ENCODE measurements around the gene POTEB2. TPM values are rescaled to one million over a fixed set of nuclear protein-coding genes. Genes with fewer than 3 reads are reported as not detected.
"Not testable (repeated sequence)": the region's sequence is repeated elsewhere in the genome, so short reads cannot be mapped to it uniquely, and the experiment has no call there.

POTEB2 gene
- total RNA-seq (not detected), polyA plus RNA-seq (ENCODE audit: insufficient read depth, low read depth, low replicate concordance) (not detected)
- long read RNA-seq, donor 1 = 0 reads
- long read RNA-seq, donor 2 = 0 reads
- long read RNA-seq, donor 3 = 0 reads
- long read RNA-seq, donor 4 = 0 reads
- long read RNA-seq, donor 5 = 0 reads
- long read RNA-seq, donor 6 = 0 reads
- long read RNA-seq, donor 7 = 0 reads
- long read RNA-seq, donor 8 = 0 reads
- long read RNA-seq, donor 9 = 0 reads
- long read RNA-seq, donor 10 = 0 reads

- H3K9me3 ChIP-seq (ENCODE audit: control insufficient read depth in 2 of 3, insufficient read depth in 1 of 3, low read length in 3 of 3); H3K36me3 ChIP-seq (ENCODE audit: control insufficient read depth in 2 of 3, insufficient read depth in 3 of 3, low read length in 3 of 3); intact Hi-C loops (cut with DNase I); H3K4me3 ChIP-seq (ENCODE audit: low read length in 3 of 3); H3K9ac ChIP-seq (ENCODE audit: low read length in 3 of 3); H3K27ac ChIP-seq (ENCODE audit: low read depth in 2 of 2, low read length in 2 of 2); H3K27me3 ChIP-seq (ENCODE audit: control insufficient read depth, insufficient read depth, low read length); DNase-seq; FAIRE-seq; H3K4me1 ChIP-seq (ENCODE audit: control insufficient read depth in 2 of 3, insufficient read depth in 2 of 3, low read depth in 1 of 3, low read length in 3 of 3): not testable (repeated sequence)
Measured at GRCh38 chr15:20866214-20866613, at the start of gene POTEB2. POTEB2 (minus strand) TSS chr15:20866314; CDS start chr15:20866281, 33 bp downstream.

- not testable (repeated sequence) for H3K9ac ChIP-seq (ENCODE audit: low read length in 3 of 3); DNase-seq; FAIRE-seq
Measured at GRCh38 chr15:20879916-20880315, 13.8 kb upstream of the POTEB2 start.

DNA sequence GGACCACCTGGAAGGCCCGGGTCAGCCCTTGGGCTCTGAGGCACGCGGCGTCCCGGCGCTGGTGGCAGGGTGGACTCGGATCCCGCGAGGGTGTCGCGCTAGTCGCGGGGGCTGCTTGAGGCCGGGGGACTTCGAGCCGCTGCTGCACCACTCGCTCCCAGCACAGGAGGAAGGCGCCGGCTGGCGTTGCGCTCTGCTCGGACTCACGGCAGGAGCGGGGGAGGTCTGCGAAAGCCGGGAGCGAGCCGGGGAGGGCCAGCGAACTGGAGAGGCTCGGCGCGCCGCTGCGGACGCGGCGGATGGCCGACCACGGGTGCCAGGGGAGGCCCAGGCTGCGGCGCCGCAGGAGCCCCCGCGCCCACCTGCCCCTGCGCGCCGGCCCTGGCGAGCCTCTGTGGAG, 12.3 kb upstream of the POTEB2 start:
- intact Hi-C loops (cut with DNase I); H3K9ac ChIP-seq (ENCODE audit: low read length in 3 of 3); FAIRE-seq; H3K4me3 ChIP-seq (ENCODE audit: low read length in 3 of 3); H3K27me3 ChIP-seq (ENCODE audit: control insufficient read depth, insufficient read depth, low read length); DNase-seq; H3K4me1 ChIP-seq (ENCODE audit: control insufficient read depth in 2 of 3, insufficient read depth in 2 of 3, low read depth in 1 of 3, low read length in 3 of 3); H3K9me3 ChIP-seq (ENCODE audit: control insufficient read depth in 2 of 3, insufficient read depth in 1 of 3, low read length in 3 of 3); H3K27ac ChIP-seq (ENCODE audit: low read depth in 2 of 2, low read length in 2 of 2); H3K36me3 ChIP-seq (ENCODE audit: control insufficient read depth in 2 of 3, insufficient read depth in 3 of 3, low read length in 3 of 3): not testable (repeated sequence)

More at GRCh38 chr15:20879916-20880315, 13.8 kb upstream of the POTEB2 start:
- H3K9me3 ChIP-seq (ENCODE audit: control insufficient read depth in 2 of 3, insufficient read depth in 1 of 3, low read length in 3 of 3); intact Hi-C loops (cut with DNase I); H3K4me3 ChIP-seq (ENCODE audit: low read length in 3 of 3); H3K36me3 ChIP-seq (ENCODE audit: control insufficient read depth in 2 of 3, insufficient read depth in 3 of 3, low read length in 3 of 3); H3K4me1 ChIP-seq (ENCODE audit: control insufficient read depth in 2 of 3, insufficient read depth in 2 of 3, low read depth in 1 of 3, low read length in 3 of 3); H3K27ac ChIP-seq (ENCODE audit: low read depth in 2 of 2, low read length in 2 of 2); H3K27me3 ChIP-seq (ENCODE audit: control insufficient read depth, insufficient read depth, low read length): not testable (repeated sequence)

- H3K4me1 ChIP-seq (ENCODE audit: control insufficient read depth in 2 of 3, insufficient read depth in 2 of 3, low read depth in 1 of 3, low read length in 3 of 3); H3K27ac ChIP-seq (ENCODE audit: low read depth in 2 of 2, low read length in 2 of 2); H3K27me3 ChIP-seq (ENCODE audit: control insufficient read depth, insufficient read depth, low read length); intact Hi-C loops (cut with DNase I); H3K36me3 ChIP-seq (ENCODE audit: control insufficient read depth in 2 of 3, insufficient read depth in 3 of 3, low read length in 3 of 3); H3K4me3 ChIP-seq (ENCODE audit: low read length in 3 of 3); H3K9ac ChIP-seq (ENCODE audit: low read length in 3 of 3); DNase-seq; FAIRE-seq; H3K9me3 ChIP-seq (ENCODE audit: control insufficient read depth in 2 of 3, insufficient read depth in 1 of 3, low read length in 3 of 3): not testable (repeated sequence)
Measured at GRCh38 chr15:20877819-20878218, 11.7 kb upstream of the POTEB2 start.

Small RNA genes within 50 kb of the gene (microRNA-seq; reads per million reads assigned to microRNA genes)
- gene MIR3118-2 = not detected
